NCI-H82 treated with DMSO at 0.1 percent for 48 hours (cell line): ENCODE measurements around the gene ZNF789.

Source experiments
- DNase-seq: peaks from one replicate; lab custom pipeline; 2025; ENCODE audit not compliant: unreplicated experiment; lab: John Stamatoyannopoulos, UW

ZNF789 gene

DNA sequence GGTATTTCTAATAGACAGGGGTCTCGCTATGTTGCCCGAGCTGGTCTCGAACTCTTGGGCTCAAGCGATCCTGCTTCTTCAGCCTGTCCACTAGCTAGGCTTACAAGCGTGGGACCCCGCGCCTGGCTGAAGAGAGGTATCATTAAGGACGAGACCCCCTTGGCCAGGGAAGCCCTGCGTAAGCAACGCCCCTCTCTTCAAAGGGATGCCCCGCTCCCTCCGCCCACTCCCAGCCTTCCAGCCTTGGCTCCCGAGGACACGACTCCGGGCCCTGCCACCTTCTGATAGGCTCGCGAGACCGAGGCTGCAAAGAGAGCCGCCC lies 31.6 kb downstream of the ZNF789 start:
- DNase-seq = no peak

DNA sequence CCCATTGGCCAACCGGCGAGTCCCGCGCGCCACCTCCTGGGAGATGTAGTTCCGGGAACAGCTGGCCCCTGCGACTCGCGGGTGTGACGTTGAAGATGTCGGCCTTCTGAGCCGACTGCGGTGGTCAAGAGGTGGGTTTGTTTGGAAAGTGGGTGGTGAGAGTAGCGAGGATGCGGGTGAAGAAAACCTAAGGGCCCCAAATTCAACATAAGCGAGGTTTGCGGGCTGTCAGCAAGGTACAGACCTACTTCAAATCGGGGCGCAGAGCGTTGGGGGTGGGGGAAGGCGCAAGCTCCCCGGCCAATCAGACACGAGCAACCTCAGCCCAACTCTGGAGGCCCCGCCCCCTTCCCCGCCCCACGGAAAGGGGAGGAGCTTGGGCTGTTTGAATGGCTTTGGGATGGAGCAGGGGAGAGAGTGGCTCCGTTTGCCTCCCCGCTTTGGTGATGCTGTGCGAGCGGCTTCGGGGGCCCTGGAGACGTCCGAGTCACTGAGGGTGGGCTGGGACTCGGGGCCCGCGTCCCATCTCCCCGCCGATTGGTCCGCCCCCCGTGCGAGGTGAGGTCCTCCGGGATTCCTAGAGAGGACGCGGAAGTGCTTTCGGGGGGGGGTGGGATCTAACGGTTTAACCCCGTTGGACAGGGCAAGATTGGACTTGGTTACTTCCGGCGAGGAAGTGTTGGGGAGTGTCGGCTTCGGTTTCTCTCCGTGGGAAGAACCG lies 32.1 kb downstream of the ZNF789 start, which contains the start of gene ZKSCAN5:
Gene ZKSCAN5 (plus strand): TSS at position 60 of the 721 bp plus-strand sequence. CDS start 1,383 bp downstream, outside the sequence.
- peak; percentile 94 for DNase-seq

DNA sequence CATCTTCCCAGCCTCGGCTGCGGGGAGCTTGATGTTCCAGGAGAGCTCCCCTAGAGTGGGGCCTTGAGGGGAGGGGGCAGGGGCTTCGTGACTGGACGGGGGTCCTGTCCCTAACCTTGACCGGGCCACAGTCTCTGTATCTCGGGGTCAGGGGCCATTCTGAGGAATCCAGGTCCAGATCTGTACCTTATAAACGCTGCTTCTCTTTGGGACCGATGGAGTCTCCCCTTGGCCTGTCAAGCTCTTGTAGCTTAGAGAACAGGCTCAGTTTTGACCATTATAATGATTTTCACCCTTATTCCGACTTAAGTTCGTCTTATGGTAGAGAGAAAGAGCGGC lies 32.6 kb downstream of the ZNF789 start:
- no peak for DNase-seq

DNA sequence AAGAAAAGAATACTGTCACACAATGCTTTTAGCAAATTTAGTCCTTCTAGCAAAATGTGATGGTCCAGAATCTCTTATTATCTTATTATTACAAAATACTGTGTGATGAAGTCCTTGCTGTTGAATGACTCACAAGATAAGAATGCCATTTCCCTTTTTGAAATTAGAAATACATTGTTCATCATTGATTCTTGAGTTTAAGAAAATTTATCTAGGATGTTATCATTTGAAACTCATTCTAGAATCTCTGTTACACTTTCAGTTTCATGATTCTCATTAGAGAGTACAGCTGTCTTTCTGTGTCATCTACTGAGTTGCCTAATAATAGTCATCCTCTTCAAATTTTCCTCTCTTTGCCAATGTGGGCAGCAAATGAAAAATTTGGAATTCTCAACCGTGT lies 41.4 kb downstream of the ZNF789 start:
- no peak for DNase-seq

- no peak for DNase-seq
Measured at GRCh38 chr7:99521399-99521798, 48.7 kb downstream of the ZNF789 start.

DNA sequence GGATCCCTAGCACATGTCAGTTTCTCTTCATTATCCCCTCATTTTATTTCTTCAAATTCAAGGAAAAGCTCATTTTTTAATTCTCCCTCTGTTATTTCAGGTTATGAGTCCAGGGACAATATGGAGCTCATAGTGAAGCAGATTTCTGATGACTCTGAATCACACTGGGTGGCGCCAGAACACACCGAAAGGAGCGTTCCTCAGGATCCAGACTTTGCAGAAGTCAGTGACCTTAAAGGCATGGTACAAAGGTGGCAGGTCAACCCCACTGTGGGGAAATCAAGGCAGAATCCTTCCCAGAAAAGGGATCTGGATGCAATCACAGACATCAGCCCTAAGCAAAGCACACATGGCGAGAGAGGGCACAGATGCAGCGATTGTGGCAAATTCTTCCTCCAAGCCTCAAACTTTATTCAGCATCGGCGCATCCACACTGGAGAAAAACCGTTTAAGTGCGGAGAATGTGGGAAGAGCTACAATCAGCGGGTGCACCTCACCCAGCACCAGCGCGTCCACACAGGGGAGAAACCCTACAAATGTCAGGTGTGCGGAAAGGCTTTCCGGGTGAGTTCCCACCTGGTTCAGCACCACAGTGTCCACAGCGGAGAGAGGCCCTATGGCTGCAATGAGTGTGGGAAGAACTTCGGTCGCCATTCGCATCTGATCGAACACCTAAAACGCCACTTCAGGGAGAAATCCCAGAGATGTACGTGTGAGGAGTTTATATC lies 53.2 kb downstream of the ZNF789 start:
- DNase-seq = no peak

DNA sequence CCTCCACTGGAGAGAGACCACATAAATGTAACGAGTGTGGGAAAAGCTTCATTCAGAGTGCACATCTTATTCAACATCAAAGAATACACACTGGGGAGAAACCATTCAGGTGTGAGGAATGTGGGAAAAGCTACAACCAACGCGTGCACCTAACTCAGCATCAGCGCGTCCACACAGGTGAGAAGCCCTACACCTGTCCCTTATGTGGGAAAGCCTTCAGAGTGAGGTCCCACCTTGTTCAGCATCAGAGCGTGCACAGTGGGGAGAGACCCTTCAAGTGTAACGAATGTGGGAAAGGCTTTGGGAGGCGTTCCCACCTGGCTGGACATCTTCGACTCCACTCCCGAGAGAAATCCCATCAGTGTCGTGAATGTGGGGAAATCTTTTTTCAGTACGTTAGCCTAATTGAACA lies 58.7 kb downstream of the ZNF789 start:
- DNase-seq = no peak

DNA sequence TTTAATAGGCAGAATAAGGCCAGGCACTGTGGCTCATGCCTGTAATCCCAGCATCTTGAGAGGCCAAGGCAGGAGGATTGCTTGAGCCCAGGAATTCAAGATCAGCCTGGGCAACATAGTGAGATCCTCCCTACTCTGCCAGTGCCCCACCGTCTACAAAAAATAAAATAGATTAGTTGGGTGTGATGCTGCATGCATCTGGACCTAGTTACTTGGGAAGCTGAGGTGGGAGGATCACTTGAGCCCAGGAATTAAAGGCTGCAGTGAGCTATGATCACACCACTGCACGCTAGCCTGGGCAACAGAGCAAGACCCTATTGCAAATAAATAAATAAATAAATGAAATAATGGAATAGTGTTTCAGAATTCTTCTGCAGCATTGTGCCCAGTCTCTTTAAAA lies 63.0 kb downstream of the ZNF789 start:
- no peak for DNase-seq
